Endothelial cell of umbilical vein (primary cell): ENCODE measurements around the gene PROK2. TPM values are rescaled to one million over a fixed set of nuclear protein-coding genes. Genes with fewer than 3 reads are reported as not detected.

ENCODE experiments used
- BruUV-seq: library from RNA; stranded (reverse); fragments of 400-500 nt; replicated peaks from 2 replicates; lab custom pipeline; 2021; lab: Mats Ljungman, UMichigan
- CTCF ChIA-PET: fragments of 300-600, 350-600 bp; sonication (Branson Sonifier 250); formaldehyde crosslinking; loops from one replicate; lab custom pipeline; 2021; ENCODE audit warnings: antibody characterized with exemption, inconsistent platforms; lab: Charles Lee
- POLR2A ChIA-PET: fragments of 300-600, 350-600 bp; sonication (Branson Sonifier 250); formaldehyde crosslinking; loops from one replicate; lab custom pipeline; 2021; ENCODE audit warnings: antibody characterized with exemption, inconsistent platforms; lab: Charles Lee
- DNase-seq: peaks from one replicate; pipeline ENCODE4 v3.0.0-alpha.2; 2011; ENCODE audit warnings: low read depth, low spot score
- FAIRE-seq: peaks from 2 replicates; lab custom pipeline; 2011; peaks lifted over from hg19 to GRCh38; lab: Jason Lieb, UNC
- H2AFZ ChIP-seq: 2 replicates; pipeline ENCODE4 v1.6.0; 2012; ENCODE audit warnings: low read depth, low read length, control low read depth, inconsistent platforms
- H3K27ac ChIP-seq: 2 replicates; pipeline ENCODE4 v1.5.1; 2011; ENCODE audit warnings: low read depth, mild to moderate bottlenecking, control low read depth, low read length, moderate library complexity; ENCODE audit not compliant: insufficient read depth
- H3K27me3 ChIP-seq, 2 experiments: 2 replicates each; pipeline versions ENCODE4 v1.6.0 to v1.6.1; 2011; ENCODE audit warnings: low read length in 2 of 2, mixed read lengths in 1 of 2; ENCODE audit not compliant: control insufficient read depth in 2 of 2, insufficient read depth in 2 of 2
- H3K36me3 ChIP-seq, 2 experiments: 2 replicates in 1 of 2; 3 replicates in 1 of 2; pipeline ENCODE4 v1.5.1; 2011; ENCODE audit warnings: low read length in 2 of 2, mild to moderate bottlenecking in 1 of 2, moderate library complexity in 1 of 2; ENCODE audit not compliant: control insufficient read depth in 2 of 2, insufficient read depth in 2 of 2; ENCODE audit errors: extremely low read depth in 1 of 2
- H3K4me1 ChIP-seq: 3 replicates; pipeline ENCODE4 v1.5.1; 2011; ENCODE audit warnings: mild to moderate bottlenecking, low read length; ENCODE audit not compliant: control insufficient read depth, insufficient read depth; ENCODE audit errors: extremely low read depth
- H3K4me2 ChIP-seq: 2 replicates; pipeline ENCODE4 v1.6.1; 2011; ENCODE audit warnings: low read length, control low read depth, mixed read lengths; ENCODE audit not compliant: insufficient read depth
- H3K4me3 ChIP-seq, 3 experiments: fragments of 200-600 bp in 1 of 3; sonication (generic), shearing (Covaris generic) in 1 of 3; replicated peaks in 1 of 3; 2 replicates each; pipeline ENCODE4 v1.5.1; 2011 to 2016; ENCODE audit warnings: control low read depth in 3 of 3, low read length in 3 of 3, mild to moderate bottlenecking in 2 of 3, inconsistent platforms in 1 of 3, low read depth in 1 of 3, moderate library complexity in 1 of 3; ENCODE audit not compliant: insufficient read depth in 1 of 3
- H3K79me2 ChIP-seq: 2 replicates; pipeline ENCODE4 v1.6.0; 2012; ENCODE audit warnings: low read length, inconsistent platforms; ENCODE audit not compliant: control insufficient read depth, insufficient read depth
- H3K9ac ChIP-seq: replicated peaks from 2 replicates; pipeline ENCODE3; 2011; ENCODE audit warnings: low read length, control low read depth; ENCODE audit not compliant: insufficient read depth; ENCODE audit errors: extremely low read depth
- H3K9me1 ChIP-seq: replicated peaks from 3 replicates; pipeline ENCODE4 v1.6.0; 2011; ENCODE audit warnings: mild to moderate bottlenecking, low read length; ENCODE audit not compliant: control insufficient read depth, insufficient read depth; ENCODE audit errors: extremely low read depth
- H3K9me3 ChIP-seq: replicated peaks from 2 replicates; pipeline ENCODE4 v1.5.1; 2012; ENCODE audit warnings: low read length, inconsistent platforms; ENCODE audit not compliant: control insufficient read depth, insufficient read depth
- H4K20me1 ChIP-seq: replicated peaks from 2 replicates; pipeline ENCODE3; 2011; ENCODE audit warnings: mild to moderate bottlenecking, low read length; ENCODE audit not compliant: control insufficient read depth, insufficient read depth; ENCODE audit errors: extremely low read depth
- EZH2 ChIP-seq: IDR thresholded peaks from 2 replicates; pipeline ENCODE4 v1.6.1; 2012; ENCODE audit warnings: borderline replicate concordance, low read depth, mild to moderate bottlenecking, moderate library complexity, low read length, inconsistent platforms; ENCODE audit not compliant: severe bottlenecking
- FOS ChIP-seq: IDR thresholded peaks from 2 replicates; pipeline ENCODE4 v1.6.1; 2011; ENCODE audit warnings: mild to moderate bottlenecking, low read length, moderate library complexity, borderline replicate concordance; ENCODE audit not compliant: insufficient read depth
- GATA2 ChIP-seq: IDR thresholded peaks from 2 replicates; pipeline ENCODE4 v1.7.0; 2011; ENCODE audit warnings: low read depth, mild to moderate bottlenecking, moderate library complexity, mixed read lengths, low read length; ENCODE audit not compliant: insufficient read length, insufficient read depth
- JUN ChIP-seq: IDR thresholded peaks from 2 replicates; pipeline ENCODE4 v1.6.1; 2011; ENCODE audit warnings: borderline replicate concordance, low read depth; ENCODE audit not compliant: insufficient read length, insufficient read depth
- MAX ChIP-seq: IDR thresholded peaks from 2 replicates; pipeline ENCODE4 v1.6.1; 2011; ENCODE audit not compliant: insufficient read depth, insufficient read length
- MYC ChIP-seq: IDR thresholded peaks from one replicate; pipeline ENCODE4 v1.6.1; 2011; ENCODE audit warnings: mild to moderate bottlenecking, low read depth, low read length
- POLR2A ChIP-seq: IDR thresholded peaks from 2 replicates; pipeline ENCODE4 v1.6.1; 2012; ENCODE audit warnings: low read depth, mild to moderate bottlenecking, control low read depth, low read length
- POLR2AphosphoS5 ChIP-seq: IDR thresholded peaks from 2 replicates; pipeline ENCODE4 v1.6.1; 2012; ENCODE audit warnings: low read depth, mild to moderate bottlenecking, control low read depth, low read length, moderate library complexity; ENCODE audit not compliant: insufficient read depth
- dilution Hi-C: fragments of 300-500 bp; cut with MboI; formaldehyde crosslinking; loops from one replicate; pipeline ENCODE4 v1.15.0; 2019; ENCODE audit warnings: low sequenced_read_pairs; ENCODE audit not compliant: extremely low pct_ligation_motif_present
- intact Hi-C: fragments of 100-400 bp; cut with micrococcal nuclease; formaldehyde crosslinking; loops from one replicate; pipeline ENCODE4 v1.10.0; 2022
- polyA plus RNA-seq, 4 experiments: library from polyadenylated mRNA; depleted of rRNA in 3 of 4; stranded (reverse) in 3 of 4; unstranded in 1 of 4; fragments of >200 nt; gene quantifications; 2 replicates each; pipeline versions ENCODE4 v1.2.1 to v1.2.3, GENCODE V29; 2011 to 2012; ENCODE audit warnings: missing spikeins in 1 of 4
- total RNA-seq: library from RNA; stranded (reverse); gene quantifications from 2 replicates; pipeline ENCODE4 v1.2.3, GENCODE V29; 2021
- TF ChIP-seq, protein P1 (sequence below), 2 donors: IDR thresholded peaks; 1 replicate in 1 of 2; 2 replicates in 1 of 2; pipeline ENCODE4 v1.5.1; 2011; ENCODE audit warnings: low read length in 2 of 2, mild to moderate bottlenecking in 2 of 2, moderate library complexity in 2 of 2, control low read depth in 1 of 2, inconsistent platforms in 1 of 2, low read depth in 1 of 2; ENCODE audit not compliant: insufficient read depth in 1 of 2; ENCODE audit errors: extremely low read depth in 1 of 2

The PROK2 gene
- total and polyA plus RNA-seq, 2 donors (not counting 3 experiments of a cell fraction or from before 2014, with no cell fraction given): not detected

DNA sequence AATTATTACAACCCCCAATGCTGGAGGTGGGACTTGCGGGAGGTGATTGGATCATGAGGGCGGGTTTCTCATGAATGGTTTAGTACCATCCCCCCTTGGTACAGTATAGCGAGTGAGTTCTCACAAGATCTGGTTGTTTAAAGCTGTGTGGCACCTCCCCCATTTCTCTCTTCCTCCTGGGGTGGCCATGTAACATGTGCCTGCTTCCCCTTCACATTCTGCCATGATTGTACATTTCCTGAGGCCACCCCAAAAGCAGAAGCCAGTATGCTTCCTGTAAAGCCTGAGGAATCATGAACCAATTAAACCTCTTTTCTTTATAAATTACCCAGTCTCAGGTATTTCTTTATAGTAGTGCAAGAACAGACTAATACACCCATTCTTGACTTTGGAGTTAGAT, 20.3 kb upstream of the PROK2 start:
- TF ChIP-seq EZH2: no peak
- no peak for TF ChIP-seq MYC
- no peak for TF ChIP-seq MAX
- no peak for TF ChIP-seq GATA2
- no peak for TF ChIP-seq POLR2A
- TF ChIP-seq FOS: no peak
- TF ChIP-seq, protein P1, sequence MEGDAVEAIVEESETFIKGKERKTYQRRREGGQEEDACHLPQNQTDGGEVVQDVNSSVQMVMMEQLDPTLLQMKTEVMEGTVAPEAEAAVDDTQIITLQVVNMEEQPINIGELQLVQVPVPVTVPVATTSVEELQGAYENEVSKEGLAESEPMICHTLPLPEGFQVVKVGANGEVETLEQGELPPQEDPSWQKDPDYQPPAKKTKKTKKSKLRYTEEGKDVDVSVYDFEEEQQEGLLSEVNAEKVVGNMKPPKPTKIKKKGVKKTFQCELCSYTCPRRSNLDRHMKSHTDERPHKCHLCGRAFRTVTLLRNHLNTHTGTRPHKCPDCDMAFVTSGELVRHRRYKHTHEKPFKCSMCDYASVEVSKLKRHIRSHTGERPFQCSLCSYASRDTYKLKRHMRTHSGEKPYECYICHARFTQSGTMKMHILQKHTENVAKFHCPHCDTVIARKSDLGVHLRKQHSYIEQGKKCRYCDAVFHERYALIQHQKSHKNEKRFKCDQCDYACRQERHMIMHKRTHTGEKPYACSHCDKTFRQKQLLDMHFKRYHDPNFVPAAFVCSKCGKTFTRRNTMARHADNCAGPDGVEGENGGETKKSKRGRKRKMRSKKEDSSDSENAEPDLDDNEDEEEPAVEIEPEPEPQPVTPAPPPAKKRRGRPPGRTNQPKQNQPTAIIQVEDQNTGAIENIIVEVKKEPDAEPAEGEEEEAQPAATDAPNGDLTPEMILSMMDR (IDR thresholded peaks at IDR 0.05; ENCODE audit: extremely low read depth in 1 of 2, insufficient read depth in 1 of 2, low read depth in 1 of 2, low read length in 2 of 2): no peak
- no peak for TF ChIP-seq POLR2AphosphoS5
- TF ChIP-seq JUN: no peak
- CTCF ChIA-PET: no interaction called here
- no peak for FAIRE-seq

More for the DNA sequence above, 20.3 kb upstream of the PROK2 start:
- no peaks in the 10 kb centered on the region for H3K9me3 ChIP-seq
- H3K9me1 ChIP-seq: no peaks in the 10 kb centered on the region
- POLR2A ChIA-PET: no interaction called here
- no peaks in the 10 kb centered on the region for H4K20me1 ChIP-seq
- DNase-seq: no peak
- H3K36me3 ChIP-seq: no peaks in the 10 kb centered on the region
- no peaks in the 10 kb centered on the region for H3K27me3 ChIP-seq
- dilution Hi-C loops (no loop called here), intact Hi-C loops (no loop called here)
- H2AFZ ChIP-seq: no peak overlapping the region
- H3K9ac ChIP-seq: no peak overlapping the region
- no peaks in the 10 kb centered on the region for H3K4me1 ChIP-seq
- H3K79me2 ChIP-seq: no peaks in the 10 kb centered on the region
- no peak overlapping the region for H3K27ac ChIP-seq
- no peak overlapping the region for H3K4me3 ChIP-seq
- no TSS peak for BruUV-seq
- H3K4me2 ChIP-seq: no peak overlapping the region
